Measurements from ENCODE around the gene ADPRHL1.

- TF ChIP-seq CTCF (conservative IDR thresholded peaks at IDR 0.05) (no peak), EZH2 (IDR thresholded peaks at IDR 0.05; ENCODE audit: low read depth) (no peak)
Observed at GRCh38 chr13:113477724-113478123, 24.4 kb upstream of the ADPRHL1 start.
